NCI-H2171 treated with DMSO at 0.1 percent for 48 hours (cell line): ENCODE measurements around the gene SNX10.
A peak's percentile ranks its signal among the peaks of the same experiment; 100 is the strongest.

Source experiments
- DNase-seq: peaks from one replicate; lab custom pipeline; 2025; lab: John Stamatoyannopoulos, UW

Gene SNX10

GRCh38 chr7:26337232-26337865, 45.7 kb downstream of the SNX10 start:
- DNase-seq, result no peak

- DNase-seq, result no peak
These were observed 48.9 kb downstream of the SNX10 start for GRCh38 chr7:26340476-26341018.

GRCh38 chr7:26343320-26343832, 51.7 kb downstream of the SNX10 start:
- DNase-seq, result no peak

- no peak for DNase-seq
These were observed 52.2 kb downstream of the SNX10 start for GRCh38 chr7:26343837-26344236.

- DNase-seq, result no peak
These were observed 53.5 kb downstream of the SNX10 start for GRCh38 chr7:26345202-26345601.

- DNase-seq, result no peak
These were observed 54.2 kb downstream of the SNX10 start for GRCh38 chr7:26345837-26346236.

- DNase-seq, result no peak
These were observed 55.0 kb downstream of the SNX10 start for GRCh38 chr7:26346611-26347203.

GRCh38 chr7:26348234-26348851, 56.7 kb downstream of the SNX10 start:
- DNase-seq, result no peak

GRCh38 chr7:26349005-26349915, 57.6 kb downstream of the SNX10 start:
- peak; percentile 51 for DNase-seq

- DNase-seq, result no peak
These were observed 59.5 kb downstream of the SNX10 start for GRCh38 chr7:26351171-26351570.

GRCh38 chr7:26356229-26356628, 64.6 kb downstream of the SNX10 start:
- no peak for DNase-seq

- no peak for DNase-seq
These were observed 65.5 kb downstream of the SNX10 start for GRCh38 chr7:26356929-26357798.

- no peak for DNase-seq
These were observed 66.1 kb downstream of the SNX10 start for GRCh38 chr7:26357799-26358151.

GRCh38 chr7:26360650-26361049, 69.0 kb downstream of the SNX10 start:
- no peak for DNase-seq

- DNase-seq, result no peak
These were observed 70.0 kb downstream of the SNX10 start for GRCh38 chr7:26361637-26362036.

- DNase-seq, result no peak
These were observed 71.8 kb downstream of the SNX10 start for GRCh38 chr7:26363465-26363864.

- DNase-seq, result peak; percentile 83
These were observed 73.6 kb downstream of the SNX10 start for GRCh38 chr7:26365077-26365900.

GRCh38 chr7:26365901-26366275, 74.2 kb downstream of the SNX10 start:
- no peak for DNase-seq

GRCh38 chr7:26367219-26367711, 75.6 kb downstream of the SNX10 start:
- DNase-seq, result no peak

GRCh38 chr7:26368542-26368941, 76.9 kb downstream of the SNX10 start:
- DNase-seq, result peak; percentile 41
